Measurements from ENCODE around the gene KCP.

Gene KCP

DNA sequence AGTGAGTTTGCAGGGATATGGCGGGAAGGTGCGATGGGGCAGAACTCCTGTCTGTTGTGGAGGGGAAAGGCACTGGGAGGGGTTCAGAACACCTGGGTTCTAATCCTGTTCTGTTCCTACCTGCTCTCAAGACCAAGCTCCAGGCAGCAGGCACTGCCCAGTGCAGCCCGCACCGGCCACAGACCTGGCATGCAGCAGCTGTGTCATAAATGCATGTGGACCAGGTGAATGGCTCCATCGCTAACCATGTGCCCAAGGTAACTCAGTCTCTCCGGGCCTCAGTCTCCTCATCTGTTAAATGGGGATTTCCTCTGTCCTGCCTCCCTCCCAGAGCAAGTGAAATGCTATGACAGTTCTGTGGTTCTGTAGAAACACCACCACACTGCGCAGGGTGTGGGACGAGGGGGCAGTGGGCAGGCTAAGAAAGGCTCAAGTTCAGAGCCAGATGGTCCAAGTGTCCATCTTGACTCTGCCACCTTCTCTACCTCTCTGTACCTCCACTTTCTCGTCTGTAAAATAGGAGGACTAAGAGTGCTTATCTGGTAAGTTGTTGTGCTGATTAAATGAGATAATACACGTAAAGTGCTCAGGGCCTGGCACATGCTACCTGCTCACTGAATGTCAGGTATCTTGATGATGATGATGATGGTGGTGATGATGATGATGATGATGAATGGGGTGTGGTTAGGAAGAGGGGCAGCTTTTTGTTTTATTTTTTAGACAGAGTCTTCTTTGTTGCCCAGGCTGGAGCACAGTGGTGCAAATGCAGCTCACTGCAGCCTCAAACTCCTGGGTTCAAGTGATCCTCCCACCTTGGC lies 24.9 kb downstream of the KCP start:
- no peak for DNase-seq

DNA sequence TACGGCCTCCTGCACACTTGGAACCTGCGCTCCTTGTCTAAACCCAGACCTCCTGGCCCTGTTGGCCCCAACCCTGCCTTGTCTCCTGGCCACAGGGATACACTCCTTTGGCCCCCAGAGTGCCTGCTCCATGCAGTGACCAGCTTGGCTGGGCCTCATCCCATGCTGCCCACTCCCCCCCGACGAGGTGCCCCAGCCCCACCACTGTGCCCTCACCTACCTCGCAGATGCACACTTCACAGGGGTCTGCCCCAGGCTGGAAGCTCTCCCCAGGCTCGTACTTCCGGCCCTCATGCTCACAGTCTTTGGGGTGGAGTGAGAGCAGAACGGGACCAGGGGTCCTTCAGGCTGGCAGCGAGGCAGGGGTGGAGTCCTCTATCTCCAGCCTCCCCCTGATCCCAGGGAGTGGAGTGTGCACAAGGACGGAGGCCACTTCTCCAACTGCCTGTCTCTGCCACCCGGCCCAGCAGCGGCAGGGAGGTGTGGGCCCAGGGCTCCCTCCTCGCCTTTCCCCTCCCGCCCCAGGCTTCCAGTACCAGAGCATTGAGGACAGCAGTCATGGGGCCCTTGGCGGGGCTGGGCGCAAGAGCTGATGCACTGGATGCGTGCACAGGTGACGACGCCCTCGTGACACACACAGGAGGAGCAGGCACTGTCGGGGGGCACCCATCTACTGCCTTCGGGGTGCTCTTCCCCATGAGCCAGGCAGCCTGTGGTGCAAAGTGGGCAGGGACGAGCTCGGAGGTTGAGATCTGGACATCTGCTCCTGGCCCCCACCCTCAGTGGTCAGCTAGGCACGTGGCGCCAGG lies 25.7 kb downstream of the KCP start:
- no peak for DNase-seq

DNA sequence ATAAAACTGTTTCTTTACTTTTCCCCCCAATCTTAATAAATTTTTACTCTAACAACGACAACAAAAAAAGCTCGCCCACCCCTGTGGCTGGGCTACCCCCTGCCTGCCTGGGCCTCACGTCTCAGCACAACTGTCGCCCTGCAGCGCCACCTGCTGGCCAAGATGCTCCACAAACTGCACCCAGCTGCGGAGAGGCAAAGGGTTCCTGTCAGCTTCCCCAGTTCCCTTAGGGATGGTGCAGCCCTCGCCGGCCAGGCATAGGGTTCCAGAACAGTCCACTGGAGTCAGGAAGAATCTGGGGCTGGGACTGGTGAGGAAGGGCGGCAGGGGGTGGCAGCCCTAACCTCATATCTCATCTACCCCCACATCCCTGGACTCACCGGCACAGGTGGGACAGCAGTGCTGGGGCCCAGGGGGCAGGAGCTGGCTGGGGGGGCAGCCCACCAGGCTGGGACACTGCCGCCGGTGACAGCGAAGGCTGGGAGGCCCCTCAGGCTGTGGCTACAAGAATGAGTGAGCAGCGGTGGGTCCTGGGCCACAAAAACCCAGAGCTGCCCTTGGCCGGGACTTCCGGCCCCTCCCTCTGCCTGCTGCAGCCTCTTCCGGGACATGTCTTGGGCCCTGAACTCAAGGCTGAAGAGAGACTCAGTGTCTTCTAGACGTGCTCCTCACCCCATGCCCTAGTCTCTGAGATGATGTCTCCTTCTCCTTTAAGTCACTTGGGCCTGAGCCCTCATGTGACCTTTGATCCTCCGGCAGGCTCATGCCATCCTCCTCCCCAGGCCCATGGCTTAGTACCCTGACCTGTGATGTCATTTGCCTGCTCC lies 26.7 kb downstream of the KCP start:
- peak; percentile 56 for DNase-seq

GRCh38 chr7:128882134-128882533 lies 28.4 kb downstream of the KCP start:
- no peak for DNase-seq

DNA sequence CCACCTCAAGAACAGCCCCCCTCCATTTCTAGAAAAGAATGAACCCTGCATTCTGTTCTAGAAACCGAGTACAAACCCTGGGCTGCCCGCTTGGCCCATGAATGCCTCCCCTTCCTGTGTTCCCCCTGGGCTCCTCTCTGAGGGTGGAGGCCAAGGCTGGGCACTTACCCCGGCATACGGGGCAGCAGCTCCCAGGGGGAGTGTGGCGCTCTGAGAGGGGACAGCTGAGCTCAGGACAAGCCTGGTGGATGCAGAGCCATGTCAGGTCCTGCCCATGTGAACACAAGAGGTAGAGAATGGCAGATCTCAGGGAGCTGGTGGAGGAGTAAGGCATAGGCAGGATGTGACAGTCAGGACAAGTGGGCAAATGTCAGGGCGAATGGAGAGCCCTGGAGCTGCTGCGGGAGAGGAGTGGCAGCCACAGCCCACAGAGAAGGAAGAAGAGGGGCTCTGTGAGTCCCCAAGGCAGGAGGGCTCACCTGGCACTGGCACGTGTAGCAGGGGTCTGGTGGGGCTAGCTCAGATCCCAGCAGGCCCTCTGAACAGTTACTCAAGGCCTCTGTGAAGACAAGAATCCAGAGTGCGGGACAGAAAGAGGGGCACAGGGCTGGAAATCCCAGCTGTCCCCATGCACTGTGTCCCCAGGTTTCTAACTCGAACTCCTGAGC lies 28.9 kb downstream of the KCP start:
- no peak for DNase-seq

DNA sequence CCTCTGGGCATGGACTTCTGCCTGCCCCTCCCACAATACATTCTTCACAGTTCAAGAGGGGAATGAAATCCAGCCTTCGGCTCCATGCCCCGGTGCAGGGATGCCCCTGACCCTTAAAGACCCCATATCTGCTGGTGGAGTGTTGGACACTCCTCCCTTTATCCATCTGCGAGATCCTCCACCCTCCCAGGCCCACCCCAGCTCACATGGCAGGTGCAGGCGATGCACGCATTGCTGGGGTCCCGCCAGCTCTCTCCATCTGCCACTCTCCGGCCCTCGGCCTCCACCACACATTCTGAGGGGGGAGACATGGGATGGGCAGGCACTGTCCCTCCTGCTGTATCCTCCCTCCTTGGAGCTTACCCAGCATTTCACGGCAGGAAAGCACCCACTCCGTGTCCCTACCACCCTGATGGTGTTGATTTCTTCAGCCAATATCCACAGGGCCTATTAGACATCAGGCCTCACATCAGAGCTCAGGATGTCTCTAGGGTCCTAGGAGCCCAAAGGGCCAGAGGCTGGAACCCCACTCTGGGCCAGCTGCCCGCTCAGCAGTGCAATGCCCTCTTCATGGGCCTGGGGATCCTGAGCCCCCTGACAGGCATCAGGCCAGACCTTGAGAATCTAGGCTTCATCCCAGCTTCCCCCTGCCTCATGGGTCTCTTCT lies 29.6 kb downstream of the KCP start:
- no peak for DNase-seq

- DNase-seq, result peak; percentile 57
Observed at GRCh38 chr7:128879939-128880746, 30.4 kb downstream of the KCP start.

- no peak for DNase-seq
Observed at GRCh38 chr7:128879461-128879938, 31.0 kb downstream of the KCP start.

GRCh38 chr7:128878226-128879105 lies 32.0 kb downstream of the KCP start:
- no peak for DNase-seq

GRCh38 chr7:128877756-128878120 lies 32.8 kb downstream of the KCP start:
- DNase-seq, result no peak

GRCh38 chr7:128876978-128877755 lies 33.3 kb downstream of the KCP start:
- DNase-seq, result no peak

GRCh38 chr7:128876586-128876977 lies 33.9 kb downstream of the KCP start:
- no peak for DNase-seq

- DNase-seq, result no peak
Observed at GRCh38 chr7:128876127-128876526, 34.4 kb downstream of the KCP start.

GRCh38 chr7:128875523-128875948 lies 35.0 kb downstream of the KCP start:
- no peak for DNase-seq

DNA sequence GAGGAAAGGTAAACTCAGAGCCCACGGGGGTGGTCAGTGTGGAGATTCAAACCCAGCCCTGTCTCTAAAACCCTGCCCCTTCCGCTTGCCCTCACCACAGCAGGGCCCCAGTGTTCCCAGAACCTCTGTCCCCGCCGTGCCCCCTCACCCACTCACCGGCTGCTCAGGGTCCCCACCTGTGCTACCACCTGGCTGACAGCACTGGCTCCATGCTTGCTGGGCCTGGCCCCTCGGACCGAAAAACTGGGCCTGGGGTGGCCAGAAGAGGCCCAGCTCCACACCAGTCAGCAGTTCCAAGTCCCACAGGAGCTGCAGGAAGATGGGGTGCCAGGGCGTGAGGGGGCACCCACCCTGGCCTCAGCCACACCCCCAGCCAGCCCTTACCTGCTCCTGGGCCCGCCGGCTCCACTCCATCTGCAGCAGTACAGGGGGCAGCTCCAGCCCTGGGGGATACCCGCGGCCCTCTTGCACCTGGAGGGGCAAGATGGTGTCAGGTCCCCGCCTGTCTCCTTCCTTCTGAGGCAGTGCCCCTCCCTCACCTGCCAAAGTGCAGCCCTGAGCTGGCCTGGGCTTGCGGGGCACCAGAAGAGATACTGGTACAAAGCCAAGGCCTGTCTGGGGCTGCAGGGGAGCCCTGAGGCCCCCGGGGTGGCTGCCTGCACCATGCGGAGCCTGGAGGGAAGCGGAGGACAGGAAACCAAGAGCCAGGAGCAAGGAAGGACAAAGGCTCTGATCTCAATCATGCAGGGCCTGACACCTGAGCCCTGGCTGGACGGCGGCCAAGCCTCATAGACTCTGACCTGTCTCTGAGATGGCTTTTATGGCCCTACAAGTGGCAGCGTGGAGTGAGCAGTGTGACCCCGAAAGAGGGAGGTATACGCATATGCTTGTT lies 36.1 kb downstream of the KCP start:
- DNase-seq, result no peak

DNA sequence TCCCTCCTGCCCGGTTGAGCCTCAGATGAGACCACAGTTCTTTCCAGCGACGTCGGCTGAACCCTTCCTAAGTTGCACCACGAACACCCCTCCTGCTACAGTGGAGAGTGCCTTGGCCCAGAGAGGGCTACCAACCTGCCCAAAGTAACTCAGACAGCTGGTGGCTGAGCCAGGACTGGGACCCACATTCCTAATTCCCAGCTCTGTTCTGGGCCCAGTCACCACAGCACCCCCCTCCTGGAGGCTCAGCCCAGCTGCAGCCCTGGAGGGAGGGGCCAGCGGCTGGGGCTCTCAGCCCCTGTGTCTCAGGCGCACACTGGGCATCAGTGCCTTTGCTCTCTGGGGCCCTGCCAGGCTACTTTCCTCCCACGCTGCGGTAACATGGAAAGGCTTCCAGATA lies 37.3 kb downstream of the KCP start:
- DNase-seq, result no peak

GRCh38 chr7:128872394-128872824 lies 38.1 kb downstream of the KCP start:
- no peak for DNase-seq

DNA sequence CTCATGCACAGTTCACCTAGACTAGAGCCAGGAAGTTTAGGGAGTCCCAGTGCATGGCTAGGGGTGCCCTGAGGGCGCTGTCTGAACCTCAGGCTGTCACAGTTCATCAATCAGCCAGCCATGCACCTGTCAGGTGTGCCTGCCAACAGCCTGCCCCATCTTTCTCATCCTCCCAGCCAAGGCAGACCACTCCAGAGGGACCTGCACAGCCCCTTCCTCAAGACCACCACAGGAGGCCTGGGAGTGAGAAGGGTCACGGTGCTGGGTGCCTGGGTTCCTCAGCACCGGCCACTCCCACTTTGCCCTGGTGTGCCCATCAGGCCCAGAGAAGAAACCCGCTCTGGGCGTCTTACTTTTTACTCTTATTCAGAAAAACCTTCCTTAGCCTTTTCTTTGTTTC lies 39.5 kb downstream of the KCP start:
- no peak for DNase-seq

Data from fibroblast of skin of right quadriceps (primary cell).